Nucleus accumbens (tissue), 56 donors: Measurements from ENCODE around the gene MARF1.
"Not testable (repeated sequence)": the region's sequence is repeated elsewhere in the genome, so short reads cannot be mapped to it uniquely, and the experiment has no call there.

Source experiments
- DNase-seq, 56 donors: peaks; one replicate each; lab custom pipeline; 2025; lab: John Stamatoyannopoulos, UW

The MARF1 gene

DNA sequence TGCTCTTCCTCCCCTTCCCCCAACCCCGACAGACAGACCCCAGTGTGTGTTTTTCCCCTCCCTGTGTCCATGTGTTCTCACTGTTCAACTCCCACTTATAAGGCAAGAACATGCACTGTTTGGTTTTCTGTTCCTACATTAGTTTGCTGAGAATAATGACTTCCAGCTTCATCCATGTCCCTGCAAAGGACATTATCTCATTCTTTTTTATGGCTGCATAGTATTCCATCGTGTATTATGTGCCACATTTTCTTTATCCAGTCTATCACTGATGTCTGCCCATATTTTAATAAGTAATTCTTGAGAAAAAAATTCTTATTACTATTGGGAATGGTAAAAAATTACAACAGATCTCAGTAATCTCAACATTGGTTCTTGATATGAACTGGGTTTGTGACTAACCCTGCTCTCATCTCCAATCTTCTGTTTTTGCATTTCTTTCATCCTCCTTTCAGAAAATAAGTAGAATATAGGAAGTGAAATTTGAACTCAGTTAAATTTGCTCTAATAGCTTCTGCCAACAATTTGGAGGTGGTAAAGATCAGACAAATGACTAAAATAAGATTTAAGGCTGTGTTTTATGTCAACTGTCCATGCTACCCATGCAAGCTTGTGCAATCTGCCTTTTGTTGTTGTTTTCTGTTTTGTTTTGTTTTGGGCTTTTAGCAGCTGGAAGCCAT is 11.1 kb downstream of the MARF1 start:
- no peak for DNase-seq

- no peak for DNase-seq
These were observed 21.1 kb downstream of the MARF1 start for GRCh38 chr16:15621889-15622288.

- no peak for DNase-seq
These were observed 21.5 kb downstream of the MARF1 start for GRCh38 chr16:15621456-15621855.

GRCh38 chr16:15620611-15621195 is 22.3 kb downstream of the MARF1 start:
- DNase-seq = no peak

- DNase-seq = no peak
These were observed 24.6 kb downstream of the MARF1 start for GRCh38 chr16:15618392-15618791.

DNA sequence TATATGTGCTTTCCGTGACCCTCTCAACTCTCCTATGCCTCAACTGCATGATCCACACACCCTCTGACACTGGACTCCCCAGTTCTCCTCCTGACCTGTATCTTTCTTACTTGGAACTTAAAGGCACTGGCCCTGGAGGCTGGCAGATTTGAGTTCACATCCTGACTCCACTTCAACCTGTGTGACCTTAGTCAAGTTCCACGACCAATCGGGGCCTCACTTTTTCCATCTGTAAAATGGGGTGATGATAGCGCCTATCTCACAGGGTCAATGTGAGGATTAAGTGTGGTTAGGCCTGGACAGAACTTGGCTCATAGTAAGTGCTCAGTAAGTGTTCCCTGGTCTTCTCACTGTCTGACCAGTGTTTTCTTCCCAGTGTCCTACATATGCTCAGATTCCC is 25.1 kb downstream of the MARF1 start:
- no peak for DNase-seq

DNA sequence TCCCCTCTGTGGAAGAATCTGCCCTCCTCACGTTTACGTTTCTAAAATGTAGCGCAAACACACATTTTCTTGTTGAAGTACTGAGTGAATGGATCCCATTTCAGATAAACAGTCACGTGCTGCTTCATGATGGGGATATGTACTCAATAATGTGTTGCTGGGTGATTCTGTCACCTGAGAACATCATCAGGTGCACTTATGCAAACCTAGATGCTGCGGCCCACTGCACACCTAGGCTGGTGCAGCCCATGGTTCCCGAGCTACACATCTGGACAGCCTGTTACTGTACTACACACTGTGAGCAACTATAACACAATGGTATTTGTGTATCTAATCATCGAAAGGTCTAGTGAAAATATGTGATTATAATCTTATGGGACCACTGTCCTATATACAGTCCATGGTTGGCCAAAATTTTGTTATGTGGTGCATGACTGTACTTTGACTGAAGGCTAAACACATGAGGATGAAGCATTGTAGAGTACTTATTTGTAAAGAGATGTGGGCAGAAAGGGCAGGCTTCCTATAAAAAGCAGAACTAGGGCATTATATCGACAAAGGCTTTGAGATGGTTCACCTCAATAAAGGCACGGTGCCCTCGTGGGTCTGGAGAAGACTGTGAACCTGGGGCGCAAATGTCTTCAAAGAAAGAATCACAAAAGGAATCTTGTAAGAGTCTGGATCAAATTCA is 26.3 kb downstream of the MARF1 start:
- DNase-seq = no peak

- no peak for DNase-seq
These were observed 26.9 kb downstream of the MARF1 start for GRCh38 chr16:15616012-15616411.

GRCh38 chr16:15613676-15614075 is 29.3 kb downstream of the MARF1 start:
- DNase-seq = no peak

DNA sequence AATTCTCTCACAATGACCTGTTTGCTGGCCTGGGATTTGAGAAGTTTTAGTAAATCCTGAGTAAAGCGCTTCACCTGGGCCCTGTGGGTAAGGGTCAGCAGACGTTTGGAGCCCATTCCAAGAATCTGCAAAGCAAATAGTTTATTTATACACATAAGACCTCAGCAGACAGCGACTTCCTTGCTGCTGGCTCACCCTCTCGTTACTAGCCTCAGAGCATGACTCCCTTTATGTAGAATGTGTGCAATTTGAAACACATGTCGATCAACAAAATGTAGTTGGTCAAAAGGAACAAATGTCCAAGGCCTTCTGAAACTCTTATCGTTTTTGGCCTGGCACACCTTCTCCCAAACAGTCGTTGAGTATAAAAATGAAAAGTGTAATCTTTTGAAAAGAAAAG is 31.3 kb downstream of the MARF1 start:
- no peak for DNase-seq

- no peak for DNase-seq
These were observed 32.5 kb downstream of the MARF1 start for GRCh38 chr16:15610369-15610871.

- DNase-seq = no peak
These were observed 33.7 kb downstream of the MARF1 start for GRCh38 chr16:15609286-15609649.

GRCh38 chr16:15608398-15609285 is 34.3 kb downstream of the MARF1 start:
- DNase-seq = no peak

GRCh38 chr16:15607700-15608396 is 35.1 kb downstream of the MARF1 start:
- peak in 1 of 56 donors; percentile 8 for DNase-seq

- DNase-seq = not testable (repeated sequence)
These were observed 35.7 kb downstream of the MARF1 start for GRCh38 chr16:15607221-15607699.

GRCh38 chr16:15606518-15607220 is 36.3 kb downstream of the MARF1 start:
- no peak for DNase-seq

DNA sequence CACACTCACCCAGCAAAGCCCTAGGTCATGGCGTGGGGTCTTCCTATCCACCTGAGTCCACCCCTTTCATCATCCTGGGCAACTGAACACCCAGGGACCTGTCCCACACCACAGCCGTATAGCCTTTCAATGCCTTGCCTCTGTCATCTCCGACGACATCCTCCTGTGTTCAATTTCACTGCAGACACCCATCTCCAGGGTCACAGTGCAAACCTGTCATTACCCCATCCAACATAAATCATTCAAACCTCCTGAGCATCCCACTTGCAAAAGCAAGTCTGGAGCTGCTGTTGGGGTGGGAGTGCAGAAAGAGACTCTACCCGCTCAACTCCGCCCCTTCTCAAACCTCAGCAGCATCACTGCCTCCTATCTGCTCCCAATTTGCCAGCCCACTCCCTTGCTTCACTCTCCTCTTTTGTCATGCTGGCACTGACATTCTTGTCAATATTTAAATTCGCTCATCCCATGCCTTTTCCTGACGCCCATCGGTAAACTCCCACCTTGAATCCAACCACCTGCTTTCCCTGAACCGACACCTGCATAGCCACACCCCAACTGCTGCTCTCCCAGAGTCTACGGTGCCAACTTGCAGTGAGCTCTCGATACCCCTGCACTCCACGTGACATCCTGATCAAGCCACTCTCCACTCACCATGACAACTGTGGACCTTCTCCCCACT is 37.0 kb downstream of the MARF1 start:
- DNase-seq = peak in 10 of 56 donors; percentile 4 to 35 (median 14)
